ENCODE measurements around the gene ACOX1.

ACOX1 gene

DNA sequence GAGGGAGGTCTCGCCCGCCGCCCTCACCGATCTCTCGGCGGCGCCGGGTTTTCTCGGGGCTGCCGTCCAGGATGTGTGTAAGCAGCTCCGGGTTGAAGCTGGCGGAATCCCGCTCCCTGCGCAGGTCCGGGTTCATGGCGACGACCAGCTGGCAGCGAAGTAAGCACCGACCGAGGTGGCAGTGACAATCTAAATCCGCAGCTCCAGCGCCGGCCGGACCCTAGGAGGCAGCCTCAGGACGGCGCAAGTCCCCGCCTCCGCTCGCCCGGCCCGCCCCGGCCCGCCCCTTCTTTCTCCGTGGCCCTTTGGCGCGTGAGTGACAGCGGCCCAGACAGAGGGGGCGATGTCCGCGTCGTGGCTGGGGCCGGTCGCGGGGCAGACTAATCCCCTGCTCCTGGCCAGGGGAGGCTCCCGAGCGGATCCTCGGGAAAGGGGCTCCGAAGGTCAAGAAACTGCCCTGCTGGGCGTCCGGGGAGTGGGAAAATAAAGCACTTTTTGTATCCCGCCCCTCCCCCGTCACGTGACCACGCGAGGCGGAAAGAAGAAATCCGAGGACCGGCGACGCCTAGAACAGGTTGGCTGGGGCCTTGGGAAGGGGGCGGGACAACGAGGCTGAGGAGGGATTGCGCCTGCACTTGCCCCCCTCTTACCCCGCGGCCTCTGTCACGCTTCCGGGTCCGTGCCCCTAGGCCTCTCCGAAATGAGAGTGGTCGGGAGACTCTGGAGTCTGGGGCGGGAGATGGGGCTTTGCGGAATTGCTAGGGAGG is at the start of gene ACOX1, which contains the start of gene TEN1:
Gene ACOX1 (minus strand): TSS at position 229 of the 767 bp plus-strand sequence. CDS start 93 bp downstream, at position 136.
Gene TEN1 (plus strand): TSS at position 303 of the 767 bp plus-strand sequence. CDS start 6,953 bp downstream, outside the sequence.
- peak; percentile 96 for DNase-seq

DNA sequence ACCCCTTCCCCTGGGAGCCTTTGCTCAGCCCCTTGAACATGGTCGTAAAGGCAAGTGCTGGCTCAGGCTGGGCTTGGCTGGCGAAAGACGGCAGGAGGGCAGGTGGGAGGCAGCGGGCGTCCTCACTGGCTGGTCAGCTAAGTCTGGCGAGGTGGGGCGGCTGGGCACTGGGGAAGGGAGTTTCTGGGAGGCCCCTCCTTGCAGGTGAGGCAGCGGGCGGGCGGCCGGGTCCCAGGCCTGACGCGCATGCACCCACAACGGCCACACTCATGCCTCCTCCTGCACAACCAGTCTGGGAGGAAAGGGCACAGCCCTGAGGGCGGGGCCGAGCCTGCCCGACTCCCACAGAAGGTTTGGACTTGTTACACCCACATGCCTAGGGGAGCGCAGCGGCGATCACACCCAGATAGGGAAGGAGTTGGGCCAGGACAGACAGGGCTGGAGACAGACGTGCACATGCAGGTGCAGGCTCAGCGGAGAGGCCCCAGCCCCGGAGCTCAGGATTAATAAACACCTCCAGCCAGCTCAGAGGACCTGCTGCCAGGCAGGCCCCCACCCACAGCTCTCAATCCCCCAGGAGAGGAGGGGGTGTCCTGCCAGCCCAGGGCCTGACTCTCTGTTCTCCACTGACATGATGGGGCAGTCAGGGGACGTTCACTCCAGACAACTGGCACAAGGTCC is 48.3 kb upstream of the ACOX1 start, which contains the start of gene EVPL:
Gene EVPL (minus strand): TSS at position 148 of the 681 bp plus-strand sequence. CDS start 108 bp downstream, at position 40.
- DNase-seq: peak; percentile 22

DNA sequence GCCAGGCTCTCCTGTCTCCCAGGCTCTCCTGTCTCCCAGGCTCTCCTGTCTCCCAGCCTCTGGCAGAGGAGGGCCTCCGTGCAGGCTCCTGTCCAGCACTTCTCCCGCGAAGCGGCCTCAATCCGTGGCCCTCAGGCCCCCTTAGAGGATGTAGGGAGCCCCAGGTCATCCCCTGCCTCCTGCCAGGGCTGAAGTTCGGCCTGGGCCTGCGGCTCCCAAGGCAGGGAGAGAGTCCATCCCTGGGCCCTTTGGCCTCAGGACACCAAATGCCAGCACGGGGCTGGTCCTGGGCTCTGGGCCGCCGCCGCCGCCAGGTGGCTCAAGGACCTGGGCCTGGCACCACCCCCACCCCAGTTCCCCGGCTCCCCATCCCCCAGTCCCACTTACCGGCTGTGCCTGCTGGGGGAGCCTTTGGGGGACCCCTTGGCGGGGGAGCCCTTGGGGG is 47.8 kb upstream of the ACOX1 start:
- DNase-seq: no peak

DNA sequence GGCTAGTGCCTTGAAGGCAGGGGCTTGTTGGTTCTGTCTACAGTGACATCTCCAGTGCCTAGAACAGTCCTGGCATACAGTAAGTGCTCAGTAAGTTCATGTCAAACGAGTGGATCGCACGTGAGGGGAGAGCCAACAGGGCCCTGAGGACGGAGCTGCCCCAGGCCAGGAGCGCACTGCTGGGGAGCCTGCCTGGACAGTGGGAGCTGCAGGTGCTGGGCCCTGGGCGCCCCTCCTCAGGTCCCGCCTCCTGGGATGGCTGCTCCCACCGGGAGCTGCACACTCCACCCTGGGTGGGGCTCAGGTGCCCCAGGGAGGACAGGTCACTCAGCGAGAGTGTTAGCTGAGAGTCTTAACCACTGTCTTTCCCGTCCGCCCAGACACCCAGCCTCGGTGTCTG is 46.3 kb upstream of the ACOX1 start:
- no peak for DNase-seq

DNA sequence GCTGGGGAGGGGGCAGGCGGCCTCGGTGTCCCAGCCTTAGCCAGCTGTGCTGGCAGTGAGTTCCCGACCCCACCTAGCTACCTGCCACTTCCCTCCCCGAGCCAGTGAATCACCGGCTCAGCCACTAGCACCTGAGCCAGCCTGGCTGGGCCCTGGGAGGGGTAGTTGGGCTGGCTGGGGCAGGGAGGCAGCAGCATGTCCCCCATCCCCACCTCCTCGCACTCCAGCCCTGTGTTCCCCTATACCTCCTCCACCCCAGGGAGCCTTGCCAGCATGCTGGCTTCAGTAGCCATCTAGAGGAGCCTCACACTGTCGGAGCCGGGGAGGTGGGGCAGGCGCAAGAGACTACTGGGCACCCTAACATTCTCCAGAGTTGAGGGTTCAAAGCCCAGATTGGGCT is 45.4 kb upstream of the ACOX1 start:
- DNase-seq: no peak

DNA sequence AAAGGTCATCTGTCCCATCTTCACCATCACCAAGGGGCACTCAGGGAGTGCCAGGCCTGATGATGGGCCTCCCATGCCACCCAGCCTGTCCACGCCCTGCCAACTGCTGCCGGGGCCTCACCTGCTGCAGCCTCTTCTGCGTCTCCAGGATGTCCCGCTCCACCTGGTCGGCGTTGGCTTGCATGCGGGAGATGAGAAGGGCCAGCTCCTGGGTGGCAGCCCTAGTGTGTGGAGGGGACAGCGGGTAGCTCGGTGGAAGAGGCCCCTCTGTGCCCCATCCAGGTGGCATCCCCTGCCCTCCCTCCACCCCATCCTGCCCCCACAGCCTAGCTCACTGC is 44.9 kb upstream of the ACOX1 start:
- DNase-seq: no peak

DNA sequence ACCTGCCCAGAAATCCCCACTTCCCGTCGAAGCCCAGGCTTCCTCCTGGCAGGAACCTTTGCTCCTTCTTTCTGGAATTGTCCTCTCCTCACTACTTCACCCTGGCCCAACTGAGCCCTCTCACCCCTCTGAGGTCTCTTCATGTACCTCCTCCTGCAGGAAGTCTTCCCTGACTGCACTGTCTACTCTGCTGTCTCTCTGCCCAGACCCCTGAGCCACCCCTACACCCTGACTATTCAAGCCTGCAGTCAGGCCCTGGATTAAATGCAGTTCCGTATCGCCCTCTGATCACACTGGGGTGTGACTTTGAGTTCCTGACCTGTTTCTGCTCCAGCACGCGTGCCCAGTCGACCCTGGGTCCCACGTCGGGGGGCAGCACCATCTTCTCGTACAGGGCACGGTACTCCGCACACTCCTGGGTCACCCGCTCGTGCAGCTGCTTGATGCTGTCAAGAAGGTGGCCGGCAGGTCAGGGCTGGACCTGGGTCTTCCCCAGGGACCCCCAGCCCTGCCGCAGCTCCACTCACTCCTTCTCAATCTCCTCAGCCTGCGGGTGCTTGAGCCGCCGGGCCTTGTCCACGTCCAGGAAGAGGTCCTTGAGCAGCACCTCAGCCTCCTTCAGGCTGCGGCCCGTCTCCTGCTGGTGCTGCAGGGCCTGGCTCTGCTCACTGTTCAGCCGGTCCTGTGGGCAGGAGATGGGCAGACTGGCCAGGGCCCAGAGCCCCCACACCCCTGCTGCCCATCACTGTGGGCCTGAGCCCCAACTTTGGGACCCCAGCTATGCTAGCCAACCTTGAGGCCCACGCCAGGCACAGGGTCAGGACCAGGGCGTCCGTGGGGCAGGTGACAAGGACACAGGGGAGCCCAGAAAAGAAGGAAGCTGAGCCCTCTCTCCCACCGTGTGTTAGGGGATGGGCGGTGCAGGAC is 44.3 kb upstream of the ACOX1 start:
- no peak for DNase-seq

DNA sequence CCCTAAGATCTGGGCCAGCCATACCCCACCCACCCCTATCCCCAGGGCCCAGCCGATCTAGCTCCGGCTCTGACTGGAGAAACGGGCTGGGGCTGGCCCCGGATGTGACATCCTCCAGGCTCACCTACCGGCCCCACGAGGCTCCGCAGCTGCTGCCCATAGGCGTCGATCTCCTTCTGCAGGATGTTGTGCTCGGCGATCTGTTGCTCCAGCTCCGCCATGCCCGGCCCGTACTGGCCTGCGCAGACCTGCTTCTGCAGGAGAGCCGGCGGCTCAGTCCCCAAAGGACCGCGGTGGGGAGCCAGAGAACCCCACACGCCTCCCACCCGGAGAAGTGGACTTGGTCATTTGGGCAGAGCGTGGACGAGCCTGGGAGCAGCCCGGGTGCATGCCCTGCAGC is 43.3 kb upstream of the ACOX1 start:
- DNase-seq: no peak

DNA sequence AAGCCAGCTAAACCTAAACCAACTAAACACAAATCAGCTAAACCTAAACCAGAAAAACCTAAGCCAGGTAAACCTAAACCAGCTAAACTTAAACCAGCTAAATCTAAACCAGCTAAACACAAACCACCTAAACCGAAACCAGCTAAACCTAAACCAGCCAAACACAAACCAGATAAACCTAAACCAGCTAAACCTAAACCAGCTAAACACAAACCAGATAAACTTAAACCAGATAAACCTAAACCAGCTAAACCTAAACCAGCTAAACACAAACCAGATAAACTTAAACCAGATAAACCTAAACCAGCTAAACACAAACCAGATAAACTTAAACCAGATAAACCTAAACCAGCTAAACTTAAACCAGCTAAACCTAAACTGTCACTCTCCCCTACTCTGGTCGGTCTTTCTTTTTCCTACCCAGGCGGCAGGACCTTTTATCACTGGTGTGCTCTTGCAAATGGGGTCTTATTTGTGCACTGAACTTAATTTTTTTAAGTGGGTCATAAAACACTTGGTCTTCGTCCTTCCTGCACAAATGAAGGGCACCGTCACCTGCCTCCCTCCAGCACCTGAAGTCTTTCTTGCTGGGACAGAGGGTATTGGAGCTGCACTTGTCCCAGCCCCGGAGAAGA is 41.0 kb upstream of the ACOX1 start:
- no peak for DNase-seq

DNA sequence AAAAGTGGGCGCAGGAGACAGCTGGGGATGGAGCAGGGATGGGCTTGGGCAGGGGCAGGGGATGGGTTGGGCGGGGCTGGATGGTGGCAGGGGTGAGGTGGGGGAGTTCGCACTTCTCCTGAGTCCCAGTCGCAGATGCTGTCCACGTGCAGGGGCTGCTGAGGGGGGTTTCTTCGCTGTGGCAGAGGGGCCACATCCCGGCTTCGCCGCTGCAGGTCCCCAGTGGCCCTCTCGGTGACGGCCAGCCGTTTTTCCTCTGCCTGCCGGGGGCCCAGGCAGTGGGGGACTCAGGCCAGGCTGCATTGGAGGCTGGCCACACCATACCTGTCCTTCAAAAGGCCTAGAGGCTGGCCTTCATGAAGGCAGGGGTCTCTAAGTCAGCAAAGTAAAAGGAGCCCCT is 39.8 kb upstream of the ACOX1 start:
- DNase-seq: no peak

DNA sequence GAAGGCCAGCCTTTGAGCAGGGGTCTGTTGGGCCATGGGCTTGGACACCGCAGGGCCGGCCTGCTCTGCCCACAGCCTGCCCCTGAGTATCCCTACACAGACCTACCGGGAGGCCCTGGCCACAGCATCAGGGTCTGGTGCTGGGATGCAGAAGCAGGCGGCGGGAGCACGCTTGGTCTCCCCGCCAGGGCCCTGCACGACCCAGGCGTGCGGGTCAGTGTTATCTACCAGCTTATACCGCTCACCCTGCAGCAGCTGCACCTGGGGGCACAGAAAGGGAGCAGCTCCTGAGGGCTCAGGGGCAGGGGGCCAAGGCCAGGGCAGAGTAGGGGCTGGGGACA is 39.3 kb upstream of the ACOX1 start:
- DNase-seq: no peak

DNA sequence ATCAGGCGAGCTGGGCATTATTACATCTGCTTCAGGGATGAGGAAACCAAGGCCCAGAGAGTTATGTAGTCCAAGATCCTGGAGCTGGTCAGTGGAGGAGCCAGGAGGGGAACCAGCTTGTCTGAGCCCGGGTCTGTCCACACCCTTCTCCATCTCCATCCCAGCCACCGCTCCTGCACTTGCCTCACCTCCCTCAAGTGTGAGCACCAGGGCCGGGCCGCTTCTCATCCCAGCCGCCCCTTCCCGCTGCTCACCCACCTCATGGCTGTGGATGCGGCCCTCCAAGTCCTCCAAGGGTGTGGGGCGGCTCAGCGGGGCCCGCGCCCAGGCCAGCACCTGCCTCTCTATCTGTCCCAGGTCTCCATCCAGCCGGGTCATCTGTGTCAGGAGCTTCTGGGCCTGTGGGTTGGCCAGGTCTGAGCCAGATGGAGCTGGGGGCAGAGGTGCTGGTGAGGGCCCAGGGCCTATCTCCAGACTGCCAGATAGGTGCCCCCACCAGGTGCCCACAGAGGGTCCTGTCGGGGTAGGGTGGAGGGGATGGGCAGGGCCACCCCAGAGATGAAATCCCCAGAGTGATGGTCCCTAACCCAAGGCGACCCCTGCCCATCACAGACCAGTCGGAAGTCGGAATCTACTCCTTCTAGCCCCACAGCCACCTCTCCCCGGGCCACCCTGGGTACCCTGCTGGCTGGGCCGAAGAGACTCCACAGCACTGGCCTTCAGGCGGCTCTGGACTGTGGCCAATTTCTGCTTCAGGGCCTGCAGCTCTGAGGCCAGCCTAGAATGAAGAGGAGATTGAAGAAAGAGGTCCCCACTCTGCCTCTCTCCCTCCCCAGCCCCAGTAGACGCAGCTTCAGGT is 38.7 kb upstream of the ACOX1 start:
- no peak for DNase-seq

DNA sequence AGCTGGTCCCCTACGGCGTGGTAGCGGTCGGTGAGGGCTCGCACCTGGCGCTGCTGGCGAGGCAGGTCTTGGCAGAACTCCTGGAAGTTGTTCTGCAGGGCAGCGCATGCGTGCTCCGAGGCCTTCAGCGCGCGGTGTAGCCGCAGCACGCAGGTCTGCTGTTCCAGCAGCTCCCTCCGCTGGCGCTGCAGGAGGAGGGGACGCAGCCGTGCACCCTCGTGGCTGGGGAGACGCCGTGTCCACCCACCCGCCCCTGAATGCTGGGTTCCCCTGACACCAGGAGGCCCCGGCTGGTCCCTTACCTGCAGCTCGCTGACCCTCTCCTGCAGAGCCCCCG is 35.9 kb upstream of the ACOX1 start:
- no peak for DNase-seq

DNA sequence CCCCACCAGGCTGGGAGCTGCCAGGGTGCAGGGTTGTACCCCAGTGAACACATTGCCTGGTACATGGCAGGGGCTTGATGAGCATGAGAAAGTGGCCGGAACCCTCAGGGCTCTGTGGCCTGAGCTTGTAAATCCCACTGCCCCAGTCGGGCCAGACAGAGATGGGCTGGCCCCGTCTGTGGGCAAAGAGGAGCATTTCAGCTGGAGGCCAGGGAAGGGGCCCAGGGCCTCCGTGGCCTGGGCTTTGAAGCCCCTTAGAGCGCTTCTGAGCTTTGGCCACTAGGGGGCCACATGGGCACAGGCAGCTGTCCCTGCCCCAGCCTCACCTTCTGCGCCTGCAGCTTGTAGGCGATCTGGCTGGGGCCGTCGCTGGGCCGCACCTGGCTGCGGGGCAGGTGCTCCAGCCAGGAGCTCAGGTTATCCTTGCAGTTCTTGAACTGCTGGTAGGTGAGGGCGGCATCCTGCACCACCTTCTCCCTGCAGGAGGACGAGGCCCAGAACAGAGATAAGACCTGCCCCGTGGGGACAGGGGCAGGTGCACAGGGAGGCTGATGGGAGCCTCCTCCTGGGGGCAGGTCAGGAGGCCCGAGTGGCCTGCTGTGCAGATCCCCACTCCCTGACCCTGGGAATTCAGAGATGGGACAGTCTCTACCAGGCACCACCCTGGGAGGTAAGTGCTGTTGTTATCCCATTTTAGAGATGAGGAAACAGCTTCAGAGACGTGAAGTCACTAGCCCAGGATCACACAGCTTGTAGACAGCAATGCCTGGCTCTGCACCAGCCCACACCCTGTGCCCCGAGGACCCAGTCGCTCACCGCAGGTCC is 35.3 kb upstream of the ACOX1 start:
- DNase-seq: peak; percentile 15

DNA sequence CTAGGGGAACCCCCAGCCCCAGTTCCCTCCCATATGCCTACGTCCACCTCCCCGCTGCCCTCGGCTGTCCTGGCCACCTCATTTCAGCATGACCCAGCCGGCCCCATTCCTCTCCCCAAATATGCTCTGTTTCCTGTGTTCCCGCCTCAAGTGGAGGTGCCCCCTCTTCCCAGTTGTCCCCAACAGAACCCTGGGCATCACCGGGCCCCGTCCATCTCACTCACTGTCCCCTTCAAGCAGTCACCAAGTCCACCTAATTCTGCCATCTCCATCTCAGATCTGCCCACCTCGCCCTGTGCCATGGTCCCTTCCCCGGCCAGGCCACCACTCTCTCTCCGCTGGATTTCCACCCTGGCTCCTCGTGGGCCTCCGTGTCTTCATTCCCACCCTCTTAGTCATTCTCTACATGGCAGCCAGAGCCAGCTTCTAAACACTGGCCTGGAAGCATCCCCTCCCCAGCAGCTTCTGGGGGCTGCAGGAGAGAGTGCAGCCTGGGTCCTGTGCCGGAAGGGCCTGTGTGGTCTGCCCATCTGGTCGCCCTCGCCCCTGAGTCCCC is 34.5 kb upstream of the ACOX1 start:
- no peak for DNase-seq

DNA sequence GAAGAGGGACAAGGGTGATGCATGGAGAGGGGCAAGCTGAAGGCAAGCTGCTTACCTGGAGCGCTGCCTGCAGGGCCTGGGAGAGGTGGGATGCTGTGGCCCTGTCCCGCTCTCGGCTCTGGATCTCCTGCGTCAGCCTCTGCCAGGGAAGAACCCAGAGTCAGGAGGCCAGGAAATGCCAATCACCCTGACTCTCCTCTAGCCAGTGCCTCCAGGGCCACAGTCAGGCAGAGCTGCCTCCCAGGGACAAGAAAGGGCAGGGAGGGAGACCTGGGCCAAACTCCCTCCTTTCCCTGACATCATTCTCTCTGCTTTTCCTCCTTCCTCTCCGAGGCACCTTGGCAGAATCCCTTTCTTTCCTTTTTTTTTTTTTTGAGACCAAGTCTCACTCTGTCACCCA is 33.0 kb upstream of the ACOX1 start:
- DNase-seq: no peak

DNA sequence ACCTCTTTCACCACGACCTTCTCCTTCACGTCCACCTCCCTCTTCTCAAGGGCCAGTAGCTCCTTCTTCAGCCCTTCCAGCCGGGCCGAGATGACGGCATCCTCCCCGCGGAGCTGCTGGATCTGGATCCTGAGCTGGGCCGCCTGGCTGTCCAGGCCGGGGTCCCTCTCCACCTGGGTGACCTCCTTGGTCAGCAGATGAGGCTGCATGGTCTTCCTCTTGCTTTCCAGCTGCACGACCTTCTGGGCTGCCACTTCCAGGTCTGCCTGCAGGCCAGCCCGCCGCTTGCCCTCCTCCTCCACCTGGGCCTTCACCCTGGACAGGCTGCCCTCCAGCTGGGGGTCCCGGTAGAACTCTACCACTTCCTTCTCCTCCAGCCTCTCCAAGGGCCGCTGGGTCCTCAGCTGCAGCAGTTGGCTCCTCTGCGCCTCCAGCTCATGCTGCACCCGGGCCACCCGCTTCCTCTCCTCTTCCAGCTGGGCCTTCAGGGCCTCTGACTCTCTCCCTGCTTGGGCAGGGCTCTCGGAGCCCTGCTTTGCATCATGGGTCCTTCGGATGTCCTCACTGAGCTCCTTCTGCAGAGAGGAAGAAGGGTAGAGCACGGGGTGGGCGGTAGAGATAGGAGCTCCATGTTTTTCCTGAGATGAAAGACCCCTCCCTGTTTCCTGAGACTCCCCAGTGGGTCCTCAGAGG is 31.1 kb upstream of the ACOX1 start:
- no peak for DNase-seq

DNA sequence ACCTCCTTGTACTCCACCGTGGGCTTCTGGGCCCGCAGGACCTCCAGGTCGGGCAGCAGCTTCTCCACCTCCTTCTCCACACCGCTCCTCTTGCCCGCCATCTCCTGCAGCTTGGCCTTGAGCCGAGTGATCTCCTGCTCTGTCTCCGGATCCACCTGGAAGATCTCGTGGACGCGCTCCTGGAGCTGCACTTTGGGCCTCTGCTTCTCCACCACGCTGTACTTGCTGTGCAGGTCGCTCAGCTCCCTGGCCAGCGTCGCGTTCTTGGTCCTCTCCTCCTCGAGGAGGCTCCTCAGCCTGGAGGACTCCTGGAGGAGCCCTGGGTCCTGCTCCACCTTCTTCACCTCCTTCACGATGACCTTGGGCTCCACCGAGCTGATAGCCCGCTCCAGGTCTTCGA is 30.5 kb upstream of the ACOX1 start:
- no peak for DNase-seq

DNA sequence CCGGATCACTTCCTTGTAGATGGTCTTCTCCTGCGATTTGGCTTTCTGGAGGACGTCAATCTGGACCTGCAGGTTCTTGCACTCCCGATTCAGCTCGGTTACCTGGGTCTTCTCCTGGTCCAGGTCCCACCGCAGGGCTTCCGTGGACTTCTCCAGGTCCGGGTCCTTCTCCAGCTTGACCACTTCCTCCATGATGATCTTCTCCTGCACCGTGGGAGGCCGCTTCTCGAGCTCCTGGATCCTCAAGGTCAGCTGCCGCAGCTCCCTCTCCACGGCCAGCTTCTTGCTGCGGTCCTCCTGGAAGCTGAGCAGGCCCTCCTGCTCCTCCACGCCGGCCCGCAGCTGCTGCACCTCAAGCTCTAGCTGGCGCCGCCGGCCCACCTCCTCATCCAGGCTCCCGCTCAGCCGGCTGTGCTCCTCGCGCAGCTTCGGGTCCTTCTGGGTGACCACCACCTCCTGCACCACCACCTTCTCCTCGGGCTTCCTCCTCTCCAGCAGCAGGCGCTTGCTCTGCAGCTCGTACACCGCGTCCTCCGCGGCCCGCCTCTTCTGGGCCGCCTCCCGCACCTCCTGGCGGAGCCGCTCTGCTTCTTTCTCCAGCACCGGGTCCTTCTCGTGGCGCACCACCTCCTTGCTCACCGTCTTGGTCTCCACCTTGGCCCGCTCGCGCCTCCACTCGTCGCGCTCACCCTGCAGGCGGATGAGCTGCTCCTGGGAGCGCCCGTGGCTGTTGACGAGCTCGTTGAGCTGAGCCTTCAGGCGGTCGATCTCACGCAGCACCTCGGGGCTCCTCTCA is 29.9 kb upstream of the ACOX1 start:
- DNase-seq: no peak
